GM18517 (cell line): ENCODE results near the gene TMEM9B.
A peak's percentile ranks its signal among the peaks of the same experiment; 100 is the strongest.
"Not testable (repeated sequence)": the region's sequence is repeated elsewhere in the genome, so short reads cannot be mapped to it uniquely, and the experiment has no call there.

Experiments
- ATAC-seq: cut with Tn5 transposase; IDR thresholded peaks from one replicate; pipeline ENCODE4 v1.9.1; 2021; ENCODE audit warnings: mild to moderate bottlenecking, moderate library complexity; ENCODE audit not compliant: unreplicated experiment

The TMEM9B gene

GRCh38 chr11:8964324-8965320, at the start of gene TMEM9B:
TMEM9B (minus strand) TSS chr11:8964442; CDS start chr11:8964313, 129 bp downstream.
- peak; percentile 66 for ATAC-seq

GRCh38 chr11:9013373-9013772, 49.1 kb upstream of the TMEM9B start:
- no peak for ATAC-seq

- ATAC-seq, result not testable (repeated sequence)
Observed at GRCh38 chr11:9009538-9009937, 45.3 kb upstream of the TMEM9B start.

GRCh38 chr11:9008661-9009060, 44.4 kb upstream of the TMEM9B start:
- no peak for ATAC-seq

GRCh38 chr11:9008011-9008550, 43.8 kb upstream of the TMEM9B start:
- ATAC-seq, result no peak

- ATAC-seq, result no peak
Observed at GRCh38 chr11:9005087-9005486, 40.8 kb upstream of the TMEM9B start.

- ATAC-seq, result no peak
Observed at GRCh38 chr11:9004183-9004926, 40.1 kb upstream of the TMEM9B start.

- no peak for ATAC-seq
Observed at GRCh38 chr11:9003573-9004182, 39.4 kb upstream of the TMEM9B start, which contains the start of gene NRIP3. NRIP3 (minus strand) TSS chr11:9004001; CDS start chr11:9003935, 66 bp downstream.

- ATAC-seq, result no peak
Observed at GRCh38 chr11:9002920-9003572, 38.8 kb upstream of the TMEM9B start.

- ATAC-seq, result no peak
Observed at GRCh38 chr11:9001736-9002135, 37.5 kb upstream of the TMEM9B start.

GRCh38 chr11:8998017-8998416, 33.8 kb upstream of the TMEM9B start:
- ATAC-seq, result no peak

GRCh38 chr11:8997451-8997850, 33.2 kb upstream of the TMEM9B start:
- no peak for ATAC-seq

- ATAC-seq, result no peak
Observed at GRCh38 chr11:8989453-8989852, 25.2 kb upstream of the TMEM9B start.

- no peak for ATAC-seq
Observed at GRCh38 chr11:8988329-8989234, 24.3 kb upstream of the TMEM9B start.

GRCh38 chr11:8987446-8987845, 23.2 kb upstream of the TMEM9B start:
- ATAC-seq, result no peak

GRCh38 chr11:8986772-8987171, 22.5 kb upstream of the TMEM9B start:
- ATAC-seq, result not testable (repeated sequence)

- ATAC-seq, result no peak
Observed at GRCh38 chr11:8985462-8985861, 21.2 kb upstream of the TMEM9B start.

- ATAC-seq, result no peak
Observed at GRCh38 chr11:8983552-8983951, 19.3 kb upstream of the TMEM9B start.

- no peak for ATAC-seq
Observed at GRCh38 chr11:8980485-8980884, 16.2 kb upstream of the TMEM9B start.
